ENCODE results near the gene SLC49A3.
"Not testable (repeated sequence)": the region's sequence is repeated elsewhere in the genome, so short reads cannot be mapped to it uniquely, and the experiment has no call there.

The SLC49A3 gene

GRCh38 chr4:653831-654502 is 35.0 kb downstream of the SLC49A3 start:
- DNase-seq (ENCODE audit: low spot score), result no peak

GRCh38 chr4:653080-653821 is 35.7 kb downstream of the SLC49A3 start:
- DNase-seq (ENCODE audit: low spot score), result no peak

DNA sequence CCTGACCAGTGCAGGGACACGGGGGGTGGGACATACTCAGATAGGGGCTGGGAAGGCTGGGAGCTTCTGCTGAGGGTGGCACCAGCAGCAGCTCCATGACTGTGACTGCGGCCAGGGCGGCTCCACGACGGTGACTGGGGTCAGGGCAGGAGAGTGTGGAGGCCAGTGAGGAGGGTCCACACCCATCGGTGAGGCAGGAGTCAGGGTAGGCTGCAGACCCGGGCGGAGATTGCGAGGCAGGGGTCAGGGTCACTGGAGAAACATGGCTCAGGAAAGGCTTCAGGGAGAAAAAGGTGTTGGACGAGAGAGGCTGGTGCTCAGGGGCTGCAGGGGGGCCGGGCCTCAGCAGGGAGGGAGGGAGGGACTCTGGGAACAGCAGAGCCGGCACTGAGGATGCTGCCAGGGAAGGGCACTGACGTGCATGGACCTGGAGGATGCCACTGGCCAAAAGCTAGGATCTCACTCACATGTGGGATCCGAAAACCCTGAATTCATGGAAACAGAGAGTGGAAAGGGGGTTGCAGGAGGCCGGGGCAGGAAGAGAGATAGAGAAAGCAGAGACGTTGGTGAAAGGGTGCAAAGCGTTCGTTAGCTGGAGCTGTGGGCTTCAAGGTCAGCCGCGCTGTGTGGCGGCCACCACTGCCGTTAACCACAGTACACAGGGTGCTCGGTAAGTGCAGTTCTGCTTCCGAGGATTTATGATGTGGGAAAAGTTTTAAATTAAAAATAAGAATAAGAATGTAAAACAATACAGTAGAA is 36.9 kb downstream of the SLC49A3 start:
- DNase-seq (ENCODE audit: low spot score), result no peak

DNA sequence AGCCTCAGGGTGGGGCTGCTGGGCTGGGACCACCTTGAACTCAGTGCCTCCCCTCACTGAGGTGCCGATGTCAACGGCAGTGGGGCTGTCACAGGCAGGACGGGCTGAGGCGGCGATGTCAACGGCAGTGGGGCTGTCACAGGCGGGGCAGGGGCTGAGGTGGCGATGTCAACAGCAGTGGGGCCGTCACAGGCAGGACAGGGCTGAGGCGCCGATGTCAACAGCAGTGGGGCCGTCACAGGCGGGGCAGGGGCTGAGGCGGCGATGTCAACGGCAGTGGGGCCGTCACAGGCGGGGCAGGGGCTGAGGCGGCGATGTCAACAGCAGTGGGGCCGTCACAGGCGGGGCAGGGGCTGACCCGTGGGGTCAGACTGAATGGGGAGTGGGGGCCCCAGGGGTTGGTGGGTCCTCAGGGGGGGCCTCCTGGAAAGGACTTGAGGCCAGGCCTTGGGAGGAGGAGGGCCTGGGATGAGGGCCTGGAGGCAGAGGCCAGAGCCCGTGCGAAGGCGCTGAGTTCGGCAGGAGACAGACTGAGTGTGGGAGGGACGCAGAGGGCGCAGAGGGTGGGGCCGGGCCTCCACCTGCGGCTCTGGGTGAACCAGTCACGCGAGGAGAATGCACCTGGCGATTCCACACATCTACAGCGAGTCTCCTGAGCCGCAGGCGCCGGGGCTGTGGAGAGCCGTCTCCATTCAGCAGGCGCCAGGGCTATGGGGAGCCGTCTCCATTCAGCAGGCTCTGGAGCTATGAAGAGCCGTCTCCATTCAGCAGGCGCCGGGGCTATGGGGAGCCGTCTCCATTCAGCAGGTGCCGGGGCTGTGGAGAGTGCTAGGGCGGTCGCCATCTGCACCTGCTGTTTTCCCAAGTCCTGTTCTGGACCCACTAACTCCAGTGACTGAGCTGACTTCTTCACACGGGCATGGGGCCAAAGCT is 37.7 kb downstream of the SLC49A3 start:
- no peak for DNase-seq (ENCODE audit: low spot score)

DNA sequence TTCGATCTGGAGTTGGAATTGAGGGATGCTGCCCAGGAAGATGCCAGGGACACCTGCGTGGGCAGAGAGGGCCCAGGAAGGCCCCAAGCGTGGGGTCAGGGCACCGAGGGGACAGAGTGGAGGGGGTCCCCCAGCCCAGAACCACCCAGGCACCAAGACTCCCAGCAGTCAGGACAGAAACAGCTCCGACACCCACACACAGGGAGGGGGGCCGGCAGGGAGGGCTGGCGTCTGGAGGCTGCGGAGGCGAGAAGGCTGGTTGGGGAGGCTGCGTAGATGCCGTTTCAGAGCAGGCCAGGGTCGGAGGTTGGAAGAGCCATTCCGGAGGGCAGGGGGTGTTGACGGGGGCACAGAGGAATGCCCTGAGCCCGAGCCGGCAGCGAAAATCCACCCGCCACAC is 38.5 kb downstream of the SLC49A3 start:
- no peak for DNase-seq (ENCODE audit: low spot score)

GRCh38 chr4:649751-650310 is 39.1 kb downstream of the SLC49A3 start:
- DNase-seq (ENCODE audit: low spot score), result no peak

DNA sequence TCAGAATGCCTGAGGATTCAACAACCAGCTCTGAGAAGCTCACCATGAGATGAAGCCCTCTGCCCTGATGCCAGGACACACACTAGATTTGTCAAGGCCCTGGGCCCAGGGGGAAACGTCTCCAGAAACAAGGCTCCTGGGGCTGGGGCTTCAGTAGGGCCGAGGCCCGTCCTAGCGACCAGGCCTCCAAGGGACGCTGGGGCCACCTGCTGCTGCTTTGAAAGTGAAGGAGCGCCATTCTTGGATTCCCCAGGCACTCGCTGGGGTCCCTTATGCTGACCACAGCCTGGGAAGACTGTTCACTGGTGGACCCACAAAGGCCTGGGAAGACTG is 39.7 kb downstream of the SLC49A3 start:
- no peak for DNase-seq (ENCODE audit: low spot score)

GRCh38 chr4:648579-649292 is 40.2 kb downstream of the SLC49A3 start:
- no peak for DNase-seq (ENCODE audit: low spot score)

DNA sequence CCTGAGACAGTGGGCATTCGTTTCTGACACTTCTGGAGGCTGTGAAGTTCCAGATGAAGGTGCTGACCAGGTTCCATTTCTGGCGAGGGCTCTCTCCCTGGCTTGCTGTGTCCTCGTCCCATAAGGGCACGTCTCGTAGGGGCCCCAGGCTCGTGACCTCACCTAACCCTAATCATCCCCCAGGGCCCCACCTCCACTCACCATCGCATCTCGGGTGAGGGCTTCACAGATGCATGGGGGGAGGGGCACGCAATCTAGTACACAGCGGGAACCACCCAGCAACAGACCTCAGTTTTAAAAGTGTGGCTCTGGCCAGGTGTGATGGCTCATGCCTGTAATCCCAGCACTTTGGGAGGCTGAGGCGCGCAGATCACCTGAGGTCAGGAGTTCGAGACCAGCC is 41.5 kb downstream of the SLC49A3 start:
- no peak for DNase-seq (ENCODE audit: low spot score)

- DNase-seq (ENCODE audit: low spot score), result no peak
These were observed 42.5 kb downstream of the SLC49A3 start for GRCh38 chr4:646460-646859.

DNA sequence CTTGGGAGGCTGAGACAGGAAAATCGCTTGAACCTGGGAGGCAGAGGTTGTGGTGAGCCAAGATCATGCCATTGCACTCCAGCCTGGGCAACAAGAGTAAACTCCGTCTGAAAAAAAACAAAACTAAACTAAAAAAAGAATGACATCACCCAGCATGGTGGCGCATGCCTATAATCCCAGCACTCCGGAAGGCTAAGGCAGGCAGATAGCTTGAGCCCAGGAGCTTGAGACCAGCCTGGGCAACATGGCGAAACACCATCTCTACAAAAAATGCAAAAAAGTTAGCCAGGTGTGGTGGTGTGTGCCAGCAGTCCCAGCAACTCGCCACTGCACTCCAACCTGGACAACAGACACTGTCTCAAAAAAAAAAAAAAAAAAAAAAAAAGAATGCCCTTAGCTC is 46.6 kb downstream of the SLC49A3 start:
- DNase-seq (ENCODE audit: low spot score), result not testable (repeated sequence)

- no peak for DNase-seq (ENCODE audit: low spot score)
These were observed 51.2 kb downstream of the SLC49A3 start for GRCh38 chr4:637536-638280.

DNA sequence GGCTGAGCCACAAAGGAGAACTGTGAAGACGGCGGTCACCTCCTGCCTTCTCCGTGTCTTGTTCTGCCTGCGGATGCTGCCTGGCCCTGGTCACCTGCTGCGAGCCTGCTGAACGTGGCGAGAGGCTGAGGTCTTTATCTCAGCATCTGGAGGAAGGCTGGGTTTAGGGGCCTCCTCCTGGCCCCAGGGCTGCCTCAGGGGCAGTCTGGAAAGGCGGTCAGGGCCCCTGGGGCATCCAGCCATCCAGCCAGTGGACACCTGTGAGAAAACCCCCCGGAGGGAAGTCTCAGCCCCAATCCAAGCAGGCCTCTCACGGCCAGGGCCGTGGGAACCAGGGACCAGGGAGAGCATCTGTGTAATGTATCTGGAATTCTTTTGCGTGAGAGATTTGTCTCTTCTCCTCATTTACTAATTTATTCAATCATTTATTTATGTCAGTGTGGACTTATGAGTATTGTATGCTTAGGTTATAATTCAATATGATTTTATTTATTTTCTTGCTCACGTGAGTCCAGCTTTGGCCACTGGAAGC is 52.3 kb downstream of the SLC49A3 start:
- DNase-seq (ENCODE audit: low spot score), result no peak

DNA sequence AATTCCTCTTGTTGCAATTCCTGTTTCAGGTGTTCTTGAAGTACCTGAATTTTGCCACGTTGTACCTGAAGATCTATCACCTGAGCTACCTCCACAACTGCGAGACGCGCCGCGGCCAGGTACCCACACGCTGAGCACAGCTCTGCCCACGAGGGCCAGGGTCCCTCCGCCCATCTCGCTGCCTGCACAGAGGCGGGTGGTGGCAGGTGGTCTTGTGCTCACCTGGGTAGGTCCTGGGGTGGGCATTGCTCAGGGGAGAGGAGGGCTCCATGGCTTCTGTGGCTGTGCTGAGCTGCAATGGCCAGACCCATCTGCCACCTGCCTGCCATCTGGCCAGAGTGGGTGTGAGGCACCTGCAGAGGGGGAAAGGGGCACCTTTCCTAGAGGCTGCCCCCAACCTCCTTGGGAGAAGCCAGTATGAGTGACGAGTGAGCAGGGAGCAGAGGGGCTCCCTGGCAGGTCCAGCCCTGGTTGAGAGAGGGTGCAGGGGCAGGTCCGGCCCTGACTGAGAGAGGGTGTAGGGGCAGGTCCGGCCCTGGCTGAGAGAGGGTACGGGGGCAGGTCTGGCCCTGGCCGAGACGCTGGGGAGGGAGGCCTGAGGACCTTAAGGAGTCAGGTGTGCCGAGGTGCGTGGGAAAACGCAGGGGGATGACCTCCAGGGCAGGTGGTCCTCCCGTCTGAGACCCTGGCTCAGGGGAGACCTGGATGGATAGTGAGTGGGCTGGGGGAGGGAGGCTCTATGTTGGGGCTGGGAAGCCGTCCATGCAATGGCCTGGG is 52.9 kb downstream of the SLC49A3 start:
- no peak for DNase-seq (ENCODE audit: low spot score)

DNA sequence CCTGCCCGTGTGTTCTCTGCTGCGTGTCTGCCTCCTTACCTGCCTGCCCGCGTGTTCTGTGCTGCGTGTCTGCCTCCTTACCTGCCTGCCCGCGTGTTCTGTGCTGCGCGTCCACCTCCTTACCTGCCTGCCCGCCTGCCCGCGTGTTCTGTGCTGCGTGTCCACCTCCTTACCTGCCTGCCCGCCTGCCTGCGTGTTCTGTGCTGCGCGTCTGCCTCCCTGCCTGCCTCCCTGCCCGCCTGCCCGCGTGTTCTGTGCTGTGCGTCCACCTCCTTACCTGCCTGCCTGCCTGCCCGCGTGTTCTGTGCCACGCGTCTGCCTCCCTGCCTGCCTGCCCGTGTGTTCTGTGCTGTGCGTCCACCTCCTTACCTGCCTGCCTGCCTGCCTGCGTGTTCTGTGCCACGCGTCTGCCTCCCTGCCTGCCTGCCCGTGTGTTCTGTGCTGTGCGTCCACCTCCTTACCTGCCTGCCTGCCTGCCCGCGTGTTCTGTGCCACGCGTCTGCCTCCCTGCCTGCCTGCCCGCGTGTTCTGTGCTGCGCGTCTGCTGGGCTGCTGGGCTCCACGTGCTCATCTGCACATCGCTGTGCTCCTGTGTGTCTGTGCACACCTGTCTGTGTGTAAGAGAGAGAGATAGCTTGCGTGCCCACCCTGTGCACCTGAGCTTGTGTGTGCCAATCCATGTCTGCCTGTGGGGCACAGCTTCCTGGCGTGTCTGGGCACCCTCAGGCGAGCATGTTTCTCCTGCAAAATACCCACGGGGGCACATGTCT is 53.7 kb downstream of the SLC49A3 start:
- not testable (repeated sequence) for DNase-seq (ENCODE audit: low spot score)

GRCh38 chr4:634599-634985 is 54.4 kb downstream of the SLC49A3 start:
- no peak for DNase-seq (ENCODE audit: low spot score)

DNA sequence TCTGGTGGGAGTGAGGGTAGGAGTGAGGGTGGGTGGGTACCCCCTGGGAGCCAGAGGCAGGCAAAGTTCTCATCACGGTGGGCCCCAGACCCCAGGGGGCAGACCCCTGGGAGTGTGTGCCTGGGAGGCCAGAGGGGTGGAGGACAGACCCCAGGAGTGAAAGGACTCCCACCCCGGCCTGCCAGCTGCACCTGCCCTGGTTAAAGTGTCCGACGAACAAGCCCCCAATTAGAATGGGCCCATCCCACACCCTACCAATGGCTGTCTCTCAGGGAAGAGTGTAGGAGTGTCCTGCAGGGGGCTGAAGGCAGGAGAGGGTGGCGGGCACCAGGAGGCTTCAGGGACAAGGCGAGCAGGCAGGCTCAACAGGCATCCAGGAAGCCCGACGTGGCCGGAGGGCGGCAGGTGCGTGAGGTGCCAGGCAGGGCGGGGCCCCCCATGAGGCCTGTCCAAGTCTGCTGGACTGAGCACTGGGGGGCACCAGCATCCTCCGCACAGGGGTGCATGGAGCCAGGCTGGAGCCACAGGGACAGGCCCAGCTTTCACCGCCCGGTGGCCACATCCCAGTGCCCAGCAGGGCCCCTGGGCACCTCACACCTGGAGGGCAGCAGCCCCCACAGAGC is 54.9 kb downstream of the SLC49A3 start:
- DNase-seq (ENCODE audit: low spot score), result no peak

- DNase-seq (ENCODE audit: low spot score), result no peak
These were observed 55.5 kb downstream of the SLC49A3 start for GRCh38 chr4:633406-633805.
